ENCODE results near the gene DDX1.
A peak's percentile ranks its signal among the peaks of the same experiment; 100 is the strongest.
"Not testable (repeated sequence)": the region's sequence is repeated elsewhere in the genome, so short reads cannot be mapped to it uniquely, and the experiment has no call there.

Gene DDX1

DNA sequence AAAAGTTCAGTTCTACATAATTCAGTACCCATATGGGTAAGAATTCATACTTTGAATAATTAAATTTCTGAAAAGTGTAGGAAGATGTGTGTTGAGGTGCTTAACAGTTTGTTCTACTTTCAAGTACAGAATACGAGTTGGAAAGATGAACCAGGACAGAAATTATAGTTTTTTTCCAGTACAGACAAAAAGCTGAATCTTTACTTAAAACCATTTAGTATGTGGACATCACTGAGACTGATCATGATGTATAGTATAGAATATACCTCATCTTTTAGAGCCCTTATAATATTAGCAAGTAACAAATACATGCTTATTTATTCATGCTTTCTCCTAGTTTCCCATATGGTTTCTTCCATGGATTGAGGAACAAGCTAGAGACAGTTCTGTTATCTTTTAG, 10.0 kb downstream of the DDX1 start:
- Mint-ChIP-seq H3K4me1 (no peaks in the 10 kb centered on the region), H3K27me3 (no peaks in the 10 kb centered on the region), H3K9me3 (no peaks in the 10 kb centered on the region), H3K4me3 (no peak overlapping the region), H3K27ac (no peak overlapping the region)
- ATAC-seq (no peak), DNase-seq (no peak)

- no peak for DNase-seq
- Mint-ChIP-seq H3K4me3 (no peak overlapping the region), H3K27ac (no peak overlapping the region), H3K9me3 (no peaks in the 10 kb centered on the region), H3K4me1 (no peaks in the 10 kb centered on the region), H3K27me3 (no peaks in the 10 kb centered on the region)
- no peak for ATAC-seq
Observed at GRCh38 chr2:15602393-15602792, 10.7 kb downstream of the DDX1 start.

DNA sequence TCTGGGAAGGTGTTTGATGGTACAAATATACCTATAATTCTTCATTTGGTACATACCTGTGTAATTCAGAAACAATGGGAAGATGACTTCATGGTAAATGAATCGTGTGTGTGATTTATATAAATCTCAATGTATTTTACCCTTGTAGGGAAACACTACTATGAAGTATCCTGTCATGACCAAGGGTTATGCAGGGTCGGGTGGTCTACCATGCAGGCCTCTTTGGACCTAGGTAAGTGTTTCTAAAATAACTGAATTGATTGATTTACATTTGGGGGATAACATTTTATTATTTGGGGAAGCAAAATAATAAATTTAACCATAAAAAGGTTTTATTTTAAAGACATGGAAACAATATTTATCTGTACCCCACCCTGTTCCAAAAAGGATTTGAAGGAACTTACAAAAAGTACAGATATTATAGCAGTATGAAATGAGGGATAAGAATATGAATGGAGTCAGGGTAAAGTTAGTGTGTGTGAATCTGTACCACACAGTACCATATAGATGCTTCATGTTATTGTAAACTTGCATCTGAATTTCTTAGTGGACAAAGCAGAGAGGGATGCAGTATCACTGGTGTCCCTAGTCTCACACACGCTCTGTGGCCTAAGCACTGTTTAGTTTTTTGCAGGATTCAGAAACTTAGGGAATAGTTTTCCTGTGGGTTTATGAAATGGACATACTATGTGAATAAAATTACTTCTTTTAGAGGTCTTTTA, 11.5 kb downstream of the DDX1 start:
- H3K27me3 Mint-ChIP-seq = no peaks in the 10 kb centered on the region
- no peaks in the 10 kb centered on the region for H3K9me3 Mint-ChIP-seq
- H3K27ac Mint-ChIP-seq = no peak overlapping the region
- H3K4me1 Mint-ChIP-seq = no peaks in the 10 kb centered on the region
- no peak for ATAC-seq
- no peak for DNase-seq
- H3K4me3 Mint-ChIP-seq = no peak overlapping the region

- Mint-ChIP-seq H3K27ac (no peak overlapping the region), H3K27me3 (no peaks in the 10 kb centered on the region), H3K4me3 (no peak overlapping the region), H3K9me3 (no peaks in the 10 kb centered on the region), H3K4me1 (no peaks in the 10 kb centered on the region)
- DNase-seq (no peak), ATAC-seq (no peak)
Observed at GRCh38 chr2:15603948-15604347, 12.3 kb downstream of the DDX1 start.

- no peak for ATAC-seq
- no peaks in the 10 kb centered on the region for H3K4me1 Mint-ChIP-seq
- peak overlapping the region in 1 of 2 donors; percentile 3 for H3K27ac Mint-ChIP-seq
- DNase-seq = no peak
- H3K9me3 Mint-ChIP-seq = no peaks in the 10 kb centered on the region
- no peaks in the 10 kb centered on the region for H3K27me3 Mint-ChIP-seq
- H3K4me3 Mint-ChIP-seq = no peak overlapping the region
Observed at GRCh38 chr2:15605721-15606120, 14.1 kb downstream of the DDX1 start.

- no peak for DNase-seq
- H3K9me3 Mint-ChIP-seq = no peaks in the 10 kb centered on the region
- no peak for ATAC-seq
- no peaks in the 10 kb centered on the region for H3K27me3 Mint-ChIP-seq
- no peak overlapping the region for H3K27ac Mint-ChIP-seq
- H3K4me1 Mint-ChIP-seq = no peaks in the 10 kb centered on the region
- H3K4me3 Mint-ChIP-seq = no peak overlapping the region
Observed at GRCh38 chr2:15606481-15607441, 15.1 kb downstream of the DDX1 start.

- DNase-seq (no peak), ATAC-seq (no peak)
- H3K4me1 Mint-ChIP-seq = no peaks in the 10 kb centered on the region
- no peak overlapping the region for H3K4me3 Mint-ChIP-seq
- no peaks in the 10 kb centered on the region for H3K9me3 Mint-ChIP-seq
- no peaks in the 10 kb centered on the region for H3K27me3 Mint-ChIP-seq
- H3K27ac Mint-ChIP-seq = peak overlapping the region in 1 of 2 donors; percentile 46
Observed at GRCh38 chr2:15607709-15608391, 16.2 kb downstream of the DDX1 start.

DNA sequence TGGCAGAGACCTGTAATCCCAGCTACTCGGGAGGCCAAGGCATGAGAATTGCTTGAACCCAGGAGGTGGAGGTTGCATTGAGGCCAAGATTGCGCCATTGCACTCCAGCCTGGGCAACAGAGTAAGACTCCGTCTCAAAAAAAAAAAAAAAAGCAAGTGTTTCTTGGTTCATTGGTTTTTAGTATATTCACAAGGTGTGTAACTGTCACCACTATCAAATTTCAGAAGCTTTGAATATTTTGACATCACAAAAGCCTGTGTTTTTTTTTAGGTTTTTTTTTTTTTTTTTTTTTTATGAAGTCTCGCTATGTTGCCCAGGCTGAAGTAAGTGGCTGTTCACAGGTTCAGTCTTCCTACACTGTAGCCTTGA, 16.7 kb downstream of the DDX1 start:
- DNase-seq (no peak), ATAC-seq (no peak)
- no peaks in the 10 kb centered on the region for H3K27me3 Mint-ChIP-seq
- no peak overlapping the region for H3K4me3 Mint-ChIP-seq
- no peak overlapping the region for H3K27ac Mint-ChIP-seq
- H3K9me3 Mint-ChIP-seq = no peaks in the 10 kb centered on the region
- no peaks in the 10 kb centered on the region for H3K4me1 Mint-ChIP-seq

DNA sequence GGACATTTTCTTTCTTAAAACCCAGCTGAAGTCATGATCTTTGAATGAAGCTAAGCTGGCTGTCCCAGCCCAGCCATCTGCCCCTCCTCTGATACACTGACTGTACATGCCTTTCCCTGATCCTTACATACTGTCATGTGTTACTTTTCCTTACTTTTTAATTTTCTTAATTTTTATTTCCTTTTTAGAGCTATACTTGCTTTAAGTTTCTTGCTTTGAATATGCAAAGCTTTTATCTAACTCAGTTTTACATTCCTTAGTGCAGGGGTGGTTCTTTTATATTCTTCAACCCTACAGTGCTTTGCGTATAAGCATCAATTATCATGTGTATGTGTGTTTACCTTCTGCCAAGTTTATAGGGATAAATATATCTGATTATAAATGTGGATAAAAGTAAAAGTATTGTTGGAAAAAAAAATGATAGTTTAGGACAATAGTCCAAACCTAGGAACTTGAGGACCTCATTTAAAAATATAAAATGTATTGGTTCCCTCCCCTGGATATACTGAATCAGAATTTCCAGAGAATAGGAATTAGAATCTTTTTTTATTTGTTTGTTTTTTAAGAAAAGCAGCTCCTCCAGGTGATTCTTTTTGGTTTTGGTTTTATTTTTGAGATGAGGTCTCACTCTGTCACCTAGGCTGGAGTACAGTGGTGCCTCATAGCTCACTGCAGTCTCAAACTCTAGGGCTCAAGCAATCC, 17.8 kb downstream of the DDX1 start:
- Mint-ChIP-seq H3K4me1 (no peaks in the 10 kb centered on the region), H3K27me3 (no peaks in the 10 kb centered on the region), H3K27ac (no peak overlapping the region), H3K9me3 (no peaks in the 10 kb centered on the region), H3K4me3 (no peak overlapping the region)
- DNase-seq = no peak
- ATAC-seq = no peak

- H3K9me3 Mint-ChIP-seq = no peaks in the 10 kb centered on the region
- H3K27ac Mint-ChIP-seq = no peak overlapping the region
- DNase-seq = no peak
- ATAC-seq = no peak
- no peak overlapping the region for H3K4me3 Mint-ChIP-seq
- H3K27me3 Mint-ChIP-seq = no peaks in the 10 kb centered on the region
- no peaks in the 10 kb centered on the region for H3K4me1 Mint-ChIP-seq
Observed at GRCh38 chr2:15610430-15610952, 18.8 kb downstream of the DDX1 start.

GRCh38 chr2:15612101-15612500, 20.4 kb downstream of the DDX1 start:
- not testable (repeated sequence) for DNase-seq, H3K4me1 Mint-ChIP-seq, H3K27ac Mint-ChIP-seq, H3K4me3 Mint-ChIP-seq, H3K27me3 Mint-ChIP-seq, H3K9me3 Mint-ChIP-seq, ATAC-seq

GRCh38 chr2:15613736-15614429, 22.2 kb downstream of the DDX1 start:
- H3K9me3 Mint-ChIP-seq = no peaks in the 10 kb centered on the region
- H3K27me3 Mint-ChIP-seq = no peaks in the 10 kb centered on the region
- ATAC-seq (no peak), DNase-seq (no peak)
- H3K4me3 Mint-ChIP-seq = no peak overlapping the region
- no peak overlapping the region for H3K27ac Mint-ChIP-seq
- H3K4me1 Mint-ChIP-seq = no peaks in the 10 kb centered on the region

DNA sequence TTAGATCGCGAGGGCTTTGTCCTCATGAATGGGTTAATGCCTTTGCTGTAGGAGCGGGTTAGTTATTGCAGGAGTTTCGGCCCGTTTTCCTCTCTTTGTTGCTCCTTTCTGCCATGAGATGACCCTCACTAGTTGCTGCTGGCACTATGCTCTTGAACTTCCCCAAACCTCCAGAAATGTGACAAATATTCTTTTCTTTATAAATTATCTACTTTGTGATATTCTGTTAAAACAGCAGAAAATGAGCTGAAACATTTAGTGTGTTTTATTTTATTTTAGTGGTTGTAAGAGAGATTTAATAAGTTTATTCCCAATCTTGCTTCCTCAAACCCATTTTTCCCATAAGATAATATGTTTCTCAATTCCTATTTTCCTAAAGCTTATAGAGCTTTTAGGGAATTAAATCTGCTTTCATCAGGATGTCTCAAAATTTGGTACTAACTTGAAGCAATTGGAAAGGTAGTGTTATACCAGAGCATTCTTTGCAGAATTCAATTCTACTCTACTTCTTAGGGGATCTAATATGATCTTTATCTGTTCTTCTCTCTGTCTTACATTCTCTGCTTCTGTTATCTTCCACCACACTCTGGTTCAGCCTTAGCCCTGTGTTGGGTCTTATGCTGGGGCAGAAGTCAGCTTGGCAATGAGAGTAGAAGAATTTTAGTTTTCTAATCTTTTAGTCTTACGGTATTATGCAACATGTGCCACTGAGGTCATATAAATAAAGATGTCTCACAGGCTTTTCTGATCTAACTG, 23.1 kb downstream of the DDX1 start:
- no peaks in the 10 kb centered on the region for H3K9me3 Mint-ChIP-seq
- DNase-seq (no peak), ATAC-seq (no peak)
- no peaks in the 10 kb centered on the region for H3K4me1 Mint-ChIP-seq
- H3K4me3 Mint-ChIP-seq = no peak overlapping the region
- H3K27ac Mint-ChIP-seq = peak overlapping the region; percentile 27 to 75
- no peaks in the 10 kb centered on the region for H3K27me3 Mint-ChIP-seq

GRCh38 chr2:15615301-15615920, 23.7 kb downstream of the DDX1 start:
- Mint-ChIP-seq H3K9me3 (no peaks in the 10 kb centered on the region), H3K27ac (peak overlapping the region; percentile 3 to 75), H3K4me1 (no peaks in the 10 kb centered on the region), H3K4me3 (no peak overlapping the region), H3K27me3 (no peaks in the 10 kb centered on the region)
- no peak for ATAC-seq
- DNase-seq = no peak
